SK-N-SH treated with all-trans-retinoic acid at 6 μM for 48 hours (cell line): Measurements from ENCODE around the gene INPP5J.

Experiments used
- ATAC-seq: fragments of 200-7000 bp; cut with Tn5 transposase; 3 replicates; pipeline ENCODE4 v1.9.1; 2020; ENCODE audit warnings: mild to moderate bottlenecking, moderate library complexity
- ARNTL ChIP-seq: fragments of 450-650 bp; formaldehyde crosslinking; IDR thresholded peaks from 2 replicates; pipeline ENCODE4 v1.5.0; 2020; ENCODE audit warnings: low read depth, mild to moderate bottlenecking, moderate library complexity, borderline replicate concordance
- BACH2 ChIP-seq: fragments of 250-450 bp; sonication (Bioruptor Pico); IDR thresholded peaks from 2 replicates; pipeline ENCODE4 v1.9.0; 2021; ENCODE audit warnings: mild to moderate bottlenecking, borderline replicate concordance
- CSDC2 ChIP-seq: fragments of 250-450 bp; sonication (Bioruptor Pico); IDR thresholded peaks from 2 replicates; pipeline ENCODE4 v1.5.0; 2020; ENCODE audit warnings: mild to moderate bottlenecking, moderate library complexity
- CSRNP3 ChIP-seq: fragments of 250-450 bp; sonication (Bioruptor Pico); IDR thresholded peaks from 2 replicates; pipeline ENCODE4 v1.5.1; 2021; ENCODE audit warnings: mild to moderate bottlenecking, moderate library complexity
- ESRRG ChIP-seq: fragments of 250-450 bp; sonication (Bioruptor Pico); IDR thresholded peaks from 2 replicates; pipeline ENCODE4 v1.6.1; 2021; ENCODE audit warnings: mild to moderate bottlenecking
- GLIS3 ChIP-seq: fragments of 250-450 bp; sonication (Bioruptor Pico); IDR thresholded peaks from 2 replicates; pipeline ENCODE4 v1.5.0; 2020; ENCODE audit warnings: mild to moderate bottlenecking, moderate library complexity
- ISL1 ChIP-seq: fragments of 250-450 bp; sonication (Bioruptor Pico); IDR thresholded peaks from 2 replicates; pipeline ENCODE4 v2.1.2; 2022; ENCODE audit warnings: mild to moderate bottlenecking, moderate library complexity
- OSR1 ChIP-seq: fragments of 250-450 bp; sonication (Bioruptor Pico); IDR thresholded peaks from 2 replicates; pipeline ENCODE4 v1.8.0; 2022; ENCODE audit warnings: moderate library complexity, mild to moderate bottlenecking, inconsistent platforms
- PPARA ChIP-seq: fragments of 250-450 bp; sonication (Bioruptor Pico); IDR thresholded peaks from 2 replicates; pipeline ENCODE4 v1.5.0; 2020; ENCODE audit warnings: mild to moderate bottlenecking, borderline replicate concordance
- RARB ChIP-seq: fragments of 250-450 bp; sonication (Bioruptor Pico); IDR thresholded peaks from 2 replicates; pipeline ENCODE4 v1.8.0; 2021; ENCODE audit warnings: mild to moderate bottlenecking, moderate library complexity
- SNAI2 ChIP-seq: fragments of 250-450 bp; sonication (Bioruptor Pico); IDR thresholded peaks from 2 replicates; pipeline ENCODE4 v1.5.0; 2020; ENCODE audit warnings: mild to moderate bottlenecking, moderate library complexity
- TOX ChIP-seq: fragments of 250-450 bp; sonication (Bioruptor Pico); IDR thresholded peaks from 2 replicates; pipeline ENCODE4 v1.8.0; 2021; ENCODE audit warnings: mild to moderate bottlenecking, moderate library complexity, borderline replicate concordance
- ZC3H10 ChIP-seq: fragments of 250-450 bp; sonication (Bioruptor Pico); IDR thresholded peaks from 2 replicates; pipeline ENCODE4 v1.5.1; 2021; ENCODE audit warnings: mild to moderate bottlenecking, moderate library complexity
- ZFP30 ChIP-seq: fragments of 450-650 bp; formaldehyde crosslinking; IDR thresholded peaks from 2 replicates; pipeline ENCODE4 v1.5.0; 2022; ENCODE audit warnings: mild to moderate bottlenecking, moderate library complexity
- ZNF565 ChIP-seq: fragments of 450-650 bp; formaldehyde crosslinking; conservative IDR thresholded peaks from 2 replicates; pipeline ENCODE4 v1.5.0; 2020; ENCODE audit warnings: low read depth, mild to moderate bottlenecking, moderate library complexity
- ZNF70 ChIP-seq: fragments of 450-650 bp; formaldehyde crosslinking; IDR thresholded peaks from 2 replicates; pipeline ENCODE4 v1.5.0; 2020; ENCODE audit warnings: mild to moderate bottlenecking, moderate library complexity
- TF ChIP-seq, protein P1 (sequence below): fragments of 250-450 bp; sonication (Bioruptor Pico); IDR thresholded peaks from 2 replicates; pipeline ENCODE4 v1.5.0; 2020; ENCODE audit warnings: mild to moderate bottlenecking, moderate library complexity
- TF ChIP-seq, protein P2 (sequence below): fragments of 250-450 bp; sonication (Bioruptor Pico); IDR thresholded peaks from 2 replicates; pipeline ENCODE4 v1.8.0; 2021; ENCODE audit warnings: low read depth, mild to moderate bottlenecking, moderate library complexity, borderline replicate concordance
- TF ChIP-seq, protein P3 (sequence below): fragments of 250-450 bp; sonication (Bioruptor Pico); IDR thresholded peaks from 2 replicates; pipeline ENCODE4 v1.5.1; 2020; ENCODE audit warnings: low read depth, mild to moderate bottlenecking, moderate library complexity

INPP5J gene

GRCh38 chr22:31173386-31174145 is 50.8 kb downstream of the INPP5J start (continued):
- TF ChIP-seq, protein P1, sequence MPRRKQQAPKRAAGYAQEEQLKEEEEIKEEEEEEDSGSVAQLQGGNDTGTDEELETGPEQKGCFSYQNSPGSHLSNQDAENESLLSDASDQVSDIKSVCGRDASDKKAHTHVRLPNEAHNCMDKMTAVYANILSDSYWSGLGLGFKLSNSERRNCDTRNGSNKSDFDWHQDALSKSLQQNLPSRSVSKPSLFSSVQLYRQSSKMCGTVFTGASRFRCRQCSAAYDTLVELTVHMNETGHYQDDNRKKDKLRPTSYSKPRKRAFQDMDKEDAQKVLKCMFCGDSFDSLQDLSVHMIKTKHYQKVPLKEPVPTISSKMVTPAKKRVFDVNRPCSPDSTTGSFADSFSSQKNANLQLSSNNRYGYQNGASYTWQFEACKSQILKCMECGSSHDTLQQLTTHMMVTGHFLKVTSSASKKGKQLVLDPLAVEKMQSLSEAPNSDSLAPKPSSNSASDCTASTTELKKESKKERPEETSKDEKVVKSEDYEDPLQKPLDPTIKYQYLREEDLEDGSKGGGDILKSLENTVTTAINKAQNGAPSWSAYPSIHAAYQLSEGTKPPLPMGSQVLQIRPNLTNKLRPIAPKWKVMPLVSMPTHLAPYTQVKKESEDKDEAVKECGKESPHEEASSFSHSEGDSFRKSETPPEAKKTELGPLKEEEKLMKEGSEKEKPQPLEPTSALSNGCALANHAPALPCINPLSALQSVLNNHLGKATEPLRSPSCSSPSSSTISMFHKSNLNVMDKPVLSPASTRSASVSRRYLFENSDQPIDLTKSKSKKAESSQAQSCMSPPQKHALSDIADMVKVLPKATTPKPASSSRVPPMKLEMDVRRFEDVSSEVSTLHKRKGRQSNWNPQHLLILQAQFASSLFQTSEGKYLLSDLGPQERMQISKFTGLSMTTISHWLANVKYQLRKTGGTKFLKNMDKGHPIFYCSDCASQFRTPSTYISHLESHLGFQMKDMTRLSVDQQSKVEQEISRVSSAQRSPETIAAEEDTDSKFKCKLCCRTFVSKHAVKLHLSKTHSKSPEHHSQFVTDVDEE (CRISPR knock-in tag) = no peak
- TF ChIP-seq PPARA (CRISPR knock-in tag) (no peak), ZNF70 (CRISPR knock-in tag) (no peak)
- TF ChIP-seq, all 23 proteins: peak for 0

DNA sequence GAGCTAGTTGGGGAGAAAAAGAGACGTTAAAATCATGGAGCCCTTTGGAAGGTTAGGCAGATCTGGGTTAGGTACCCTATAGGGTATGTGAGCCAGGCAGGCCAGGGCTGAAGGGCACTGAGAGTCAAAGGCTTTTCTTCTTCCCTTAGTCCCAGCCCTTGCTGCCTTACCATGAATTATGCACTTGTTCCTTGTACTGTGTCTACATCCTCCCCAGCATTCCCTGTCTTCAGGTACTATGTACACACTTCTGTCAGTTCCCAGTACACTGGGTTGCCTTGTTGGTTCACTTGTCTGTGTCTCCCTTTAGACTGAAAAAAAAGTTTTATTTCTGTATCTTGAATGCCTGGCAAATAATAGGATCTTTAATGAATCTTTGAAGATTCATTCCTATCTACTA is 54.2 kb downstream of the INPP5J start:
- ATAC-seq = no peak
- TF ChIP-seq, protein P1 (CRISPR knock-in tag) = no peak
- TF ChIP-seq TOX = no peak
- no peak for TF ChIP-seq ZFP30 (CRISPR knock-in tag)
- TF ChIP-seq SNAI2 (CRISPR knock-in tag) = no peak
- no peak for TF ChIP-seq GLIS3
- no peak for TF ChIP-seq ARNTL (CRISPR knock-in tag)
- TF ChIP-seq ESRRG (CRISPR knock-in tag) = no peak
- TF ChIP-seq CSDC2 = no peak
- TF ChIP-seq PPARA (CRISPR knock-in tag) = no peak

GRCh38 chr22:31177420-31178162 is 54.8 kb downstream of the INPP5J start:
- peak; percentile 88 for ATAC-seq
- peak; percentile 35 for TF ChIP-seq ISL1
- no peak for TF ChIP-seq GLIS3
- TF ChIP-seq, all 23 proteins: peak for 1

GRCh38 chr22:31178859-31179258 is 56.1 kb downstream of the INPP5J start:
- TF ChIP-seq ZC3H10 (CRISPR knock-in tag) (no peak), PPARA (CRISPR knock-in tag) (no peak), GLIS3 (no peak), BACH2 (CRISPR knock-in tag) (no peak), ZNF70 (CRISPR knock-in tag) (no peak), TOX (no peak), ARNTL (CRISPR knock-in tag) (no peak), ZNF565 (CRISPR knock-in tag) (no peak), RARB (no peak), ZFP30 (CRISPR knock-in tag) (no peak), ESRRG (CRISPR knock-in tag) (no peak), OSR1 (CRISPR knock-in tag) (no peak), CSDC2 (no peak), SNAI2 (CRISPR knock-in tag) (no peak), CSRNP3 (CRISPR knock-in tag) (no peak)
- TF ChIP-seq, protein P2, sequence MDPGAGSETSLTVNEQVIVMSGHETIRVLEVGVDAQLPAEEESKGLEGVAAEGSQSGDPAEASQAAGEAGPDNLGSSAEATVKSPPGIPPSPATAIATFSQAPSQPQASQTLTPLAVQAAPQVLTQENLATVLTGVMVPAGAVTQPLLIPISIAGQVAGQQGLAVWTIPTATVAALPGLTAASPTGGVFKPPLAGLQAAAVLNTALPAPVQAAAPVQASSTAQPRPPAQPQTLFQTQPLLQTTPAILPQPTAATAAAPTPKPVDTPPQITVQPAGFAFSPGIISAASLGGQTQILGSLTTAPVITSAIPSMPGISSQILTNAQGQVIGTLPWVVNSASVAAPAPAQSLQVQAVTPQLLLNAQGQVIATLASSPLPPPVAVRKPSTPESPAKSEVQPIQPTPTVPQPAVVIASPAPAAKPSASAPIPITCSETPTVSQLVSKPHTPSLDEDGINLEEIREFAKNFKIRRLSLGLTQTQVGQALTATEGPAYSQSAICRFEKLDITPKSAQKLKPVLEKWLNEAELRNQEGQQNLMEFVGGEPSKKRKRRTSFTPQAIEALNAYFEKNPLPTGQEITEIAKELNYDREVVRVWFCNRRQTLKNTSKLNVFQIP (CRISPR knock-in tag) = no peak
- TF ChIP-seq, protein P3, sequence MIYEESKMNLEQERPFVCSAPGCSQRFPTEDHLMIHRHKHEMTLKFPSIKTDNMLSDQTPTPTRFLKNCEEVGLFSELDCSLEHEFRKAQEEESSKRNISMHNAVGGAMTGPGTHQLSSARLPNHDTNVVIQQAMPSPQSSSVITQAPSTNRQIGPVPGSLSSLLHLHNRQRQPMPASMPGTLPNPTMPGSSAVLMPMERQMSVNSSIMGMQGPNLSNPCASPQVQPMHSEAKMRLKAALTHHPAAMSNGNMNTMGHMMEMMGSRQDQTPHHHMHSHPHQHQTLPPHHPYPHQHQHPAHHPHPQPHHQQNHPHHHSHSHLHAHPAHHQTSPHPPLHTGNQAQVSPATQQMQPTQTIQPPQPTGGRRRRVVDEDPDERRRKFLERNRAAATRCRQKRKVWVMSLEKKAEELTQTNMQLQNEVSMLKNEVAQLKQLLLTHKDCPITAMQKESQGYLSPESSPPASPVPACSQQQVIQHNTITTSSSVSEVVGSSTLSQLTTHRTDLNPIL (CRISPR knock-in tag) = no peak
- TF ChIP-seq, protein P1 (CRISPR knock-in tag) = no peak
- TF ChIP-seq, all 23 proteins: peak for 0
- no peak for ATAC-seq
